Jurkat, Clone E6-1 (cell line): ENCODE results near the gene SNRPN. TPM values are rescaled to one million over a fixed set of nuclear protein-coding genes. Genes with fewer than 3 reads are reported as not detected.
A peak's percentile ranks its signal among the peaks of the same experiment; 100 is the strongest.
"Not testable (repeated sequence)": the region's sequence is repeated elsewhere in the genome, so short reads cannot be mapped to it uniquely, and the experiment has no call there.

Source experiments
- DNase-seq: peaks from one replicate; pipeline ENCODE4 v3.0.0-alpha.2; 2011; ENCODE audit warnings: low read depth, low spot score
- H3K4me3 ChIP-seq: 2 replicates; pipeline ENCODE4 v1.5.1; 2011; ENCODE audit warnings: mild to moderate bottlenecking, low read length, control low read depth, moderate library complexity
- polyA plus RNA-seq: library from polyadenylated mRNA; unstranded; fragments of >200 nt; gene quantifications from one replicate; pipeline ENCODE4 v1.2.1, GENCODE V29; 2012; ENCODE audit warnings: missing spikeins; ENCODE audit not compliant: insufficient read length, insufficient read depth

The SNRPN gene
- 234 TPM for polyA plus RNA-seq

DNA sequence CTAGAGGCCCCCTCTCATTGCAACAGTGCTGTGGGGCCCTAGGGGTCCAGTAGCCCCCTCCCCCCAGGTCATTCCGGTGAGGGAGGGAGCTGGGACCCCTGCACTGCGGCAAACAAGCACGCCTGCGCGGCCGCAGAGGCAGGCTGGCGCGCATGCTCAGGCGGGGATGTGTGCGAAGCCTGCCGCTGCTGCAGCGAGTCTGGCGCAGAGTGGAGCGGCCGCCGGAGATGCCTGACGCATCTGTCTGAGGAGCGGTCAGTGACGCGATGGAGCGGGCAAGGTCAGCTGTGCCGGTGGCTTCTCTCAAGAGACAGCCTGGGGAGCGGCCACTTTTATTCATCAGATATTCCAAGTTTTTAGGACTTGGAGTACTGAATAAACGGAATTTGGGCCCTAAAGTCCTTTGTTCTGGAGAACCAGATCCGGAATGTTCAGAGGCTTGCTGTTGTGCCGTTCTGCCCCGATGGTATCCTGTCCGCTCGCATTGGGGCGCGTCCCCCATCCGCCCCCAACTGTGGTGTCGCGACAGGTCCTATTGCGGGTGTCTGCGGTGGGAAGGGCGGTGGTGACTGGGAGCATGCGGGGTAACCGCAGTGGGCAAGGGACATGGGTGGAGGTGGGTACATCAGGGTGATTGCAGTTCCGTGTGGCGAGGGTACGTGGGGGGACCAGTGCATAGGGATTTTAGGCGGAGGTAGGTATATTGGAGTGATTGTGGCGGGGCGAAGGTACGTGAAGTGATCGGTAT lies at the start of gene SNRPN, which contains the start of gene SNURF:
TSS of gene SNRPN (plus strand) at position 205 of the 748 bp plus-strand sequence. CDS start 19,467 bp downstream, outside the sequence.
TSS of gene SNURF (plus strand) at position 205 of the 748 bp plus-strand sequence. CDS start at position 267, 62 bp downstream.
- peak within 1 kb of the TSS; percentile 86 for H3K4me3 ChIP-seq
- DNase-seq, result peak; percentile 44

DNA sequence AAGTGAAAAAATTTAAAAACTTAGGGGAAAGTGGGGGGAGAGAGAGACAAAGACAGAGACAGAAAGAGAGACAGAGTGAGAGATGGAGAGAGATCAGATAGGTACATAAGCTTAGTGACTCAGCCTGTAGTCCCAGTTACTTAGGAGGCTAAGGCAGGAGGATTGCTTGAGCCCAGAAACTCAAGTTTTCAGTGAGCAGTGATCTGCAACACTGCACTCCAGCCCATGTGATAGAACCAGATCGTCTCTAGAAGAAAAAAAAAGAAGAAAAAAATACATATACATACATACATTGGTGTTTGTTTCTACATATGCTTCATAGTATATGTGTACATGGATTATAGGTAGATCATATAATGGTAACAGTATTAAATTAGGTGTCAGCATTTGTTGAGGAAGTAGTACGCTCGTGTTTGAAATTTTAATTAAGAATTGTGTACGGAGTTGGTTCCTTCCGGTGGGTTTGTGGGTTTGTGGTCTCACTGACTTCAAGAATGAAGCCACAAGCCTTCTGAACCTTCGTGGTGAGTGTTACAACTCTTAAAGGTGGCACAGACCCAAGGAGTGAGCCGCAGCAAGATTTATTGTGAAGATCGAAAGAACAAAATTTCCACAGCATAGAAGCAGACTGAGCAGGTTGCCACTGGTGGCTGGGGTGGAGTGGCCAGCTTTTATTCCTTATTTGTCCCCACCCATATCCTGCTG lies 38.3 kb upstream of the SNRPN start:
- no peak overlapping the region for H3K4me3 ChIP-seq
- DNase-seq, result peak; percentile 98

DNA sequence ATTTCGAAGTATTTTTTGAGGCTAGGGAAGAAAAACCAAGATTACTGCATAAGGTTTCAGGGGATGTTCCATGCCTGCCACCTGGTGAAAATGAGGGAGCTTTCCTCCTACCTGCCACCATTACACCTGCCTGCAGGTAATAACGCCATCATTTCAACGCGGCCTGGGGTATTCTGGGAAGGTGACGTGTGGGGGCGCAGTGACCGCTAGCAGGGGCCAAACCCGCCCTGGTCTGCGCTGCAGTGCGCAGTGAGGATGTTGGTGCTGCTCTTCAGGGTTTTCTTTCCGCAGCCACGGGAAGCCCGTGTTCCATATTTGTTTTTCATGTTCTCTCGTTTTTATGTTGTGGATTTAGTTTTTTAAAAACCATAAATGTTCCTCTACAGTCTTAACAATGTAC lies 37.4 kb upstream of the SNRPN start:
- no peak overlapping the region for H3K4me3 ChIP-seq

DNA sequence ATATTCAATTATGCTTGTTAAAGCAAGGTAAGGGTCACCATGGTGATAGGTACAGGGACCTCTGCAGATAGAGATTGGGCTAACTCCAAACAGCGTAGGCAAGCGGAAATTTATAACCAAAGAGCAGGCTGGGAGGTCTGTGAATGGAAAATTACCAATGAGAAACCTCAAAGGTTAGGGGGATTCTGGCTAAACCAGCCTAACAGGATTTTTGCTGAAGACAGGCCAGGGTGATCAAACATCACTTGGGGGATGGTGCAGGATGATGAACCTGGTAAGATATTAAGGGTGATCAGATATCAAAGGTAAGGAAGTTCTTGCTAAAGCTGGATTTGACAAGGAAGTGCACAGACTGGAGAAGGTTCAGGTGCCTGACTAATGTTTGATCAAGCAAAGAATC lies 35.3 kb upstream of the SNRPN start:
- H3K4me3 ChIP-seq, result no peak overlapping the region
- no peak for DNase-seq

More for the DNA sequence above, 37.4 kb upstream of the SNRPN start:
- no peak for DNase-seq

DNA sequence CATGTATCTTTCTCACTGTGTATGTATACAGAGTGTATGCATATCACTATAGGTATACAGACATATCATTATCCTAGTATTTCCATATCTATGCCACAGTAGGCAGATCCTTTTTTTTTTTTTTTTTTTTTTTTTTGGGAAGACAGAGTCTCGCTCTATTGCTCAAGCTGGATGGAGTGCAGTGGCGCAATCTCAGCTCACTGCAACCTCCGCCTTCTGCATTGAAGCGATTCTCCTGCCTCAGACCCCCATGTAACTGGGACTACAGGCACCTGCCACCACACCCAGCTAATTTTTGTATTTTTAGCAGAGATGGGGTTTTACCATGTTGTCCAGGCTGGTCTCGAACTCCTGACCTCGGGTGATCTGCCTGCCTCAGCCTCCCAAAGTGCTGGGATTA lies 32.0 kb upstream of the SNRPN start:
- not testable (repeated sequence) for H3K4me3 ChIP-seq, DNase-seq

DNA sequence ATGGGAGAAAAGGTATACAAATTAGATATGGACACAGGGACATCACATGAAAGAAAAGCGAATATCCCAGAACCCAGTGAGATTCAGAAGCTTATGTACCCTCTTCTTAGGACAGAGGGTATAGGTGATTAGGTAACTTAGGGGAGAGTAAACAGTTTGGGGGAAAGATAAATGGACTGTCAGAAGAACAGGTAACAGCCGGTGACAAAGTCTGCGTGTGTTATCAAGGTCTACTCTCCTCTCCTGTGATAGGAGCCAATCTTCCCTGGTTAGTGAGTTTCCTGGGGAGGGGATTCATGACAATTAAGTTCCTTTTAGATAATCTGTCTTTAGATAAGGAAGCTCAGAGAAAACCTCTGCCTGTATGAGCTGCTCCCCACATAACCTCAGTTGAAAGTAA lies 30.6 kb upstream of the SNRPN start:
- no peak overlapping the region for H3K4me3 ChIP-seq
- DNase-seq, result no peak

DNA sequence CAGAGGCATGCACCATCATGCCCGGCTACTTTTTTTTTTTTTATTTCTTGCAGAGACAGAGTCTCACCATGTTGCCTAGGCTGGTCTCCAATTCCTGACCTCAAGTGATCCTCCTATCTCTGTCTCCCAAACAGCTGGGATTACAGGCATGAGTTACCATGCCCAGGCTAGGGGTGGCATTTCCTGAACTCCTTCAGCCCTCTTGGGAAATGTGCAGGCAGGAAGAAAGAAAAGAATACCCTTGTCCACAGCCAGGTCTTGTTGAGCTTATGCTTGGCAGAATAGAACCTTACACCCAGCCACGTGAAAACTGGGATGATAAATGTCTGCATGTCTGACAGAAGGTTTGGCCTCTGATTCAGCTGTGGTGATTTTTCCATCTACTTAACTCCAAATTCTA lies 30.2 kb upstream of the SNRPN start:
- no peak for DNase-seq
- no peak overlapping the region for H3K4me3 ChIP-seq

DNA sequence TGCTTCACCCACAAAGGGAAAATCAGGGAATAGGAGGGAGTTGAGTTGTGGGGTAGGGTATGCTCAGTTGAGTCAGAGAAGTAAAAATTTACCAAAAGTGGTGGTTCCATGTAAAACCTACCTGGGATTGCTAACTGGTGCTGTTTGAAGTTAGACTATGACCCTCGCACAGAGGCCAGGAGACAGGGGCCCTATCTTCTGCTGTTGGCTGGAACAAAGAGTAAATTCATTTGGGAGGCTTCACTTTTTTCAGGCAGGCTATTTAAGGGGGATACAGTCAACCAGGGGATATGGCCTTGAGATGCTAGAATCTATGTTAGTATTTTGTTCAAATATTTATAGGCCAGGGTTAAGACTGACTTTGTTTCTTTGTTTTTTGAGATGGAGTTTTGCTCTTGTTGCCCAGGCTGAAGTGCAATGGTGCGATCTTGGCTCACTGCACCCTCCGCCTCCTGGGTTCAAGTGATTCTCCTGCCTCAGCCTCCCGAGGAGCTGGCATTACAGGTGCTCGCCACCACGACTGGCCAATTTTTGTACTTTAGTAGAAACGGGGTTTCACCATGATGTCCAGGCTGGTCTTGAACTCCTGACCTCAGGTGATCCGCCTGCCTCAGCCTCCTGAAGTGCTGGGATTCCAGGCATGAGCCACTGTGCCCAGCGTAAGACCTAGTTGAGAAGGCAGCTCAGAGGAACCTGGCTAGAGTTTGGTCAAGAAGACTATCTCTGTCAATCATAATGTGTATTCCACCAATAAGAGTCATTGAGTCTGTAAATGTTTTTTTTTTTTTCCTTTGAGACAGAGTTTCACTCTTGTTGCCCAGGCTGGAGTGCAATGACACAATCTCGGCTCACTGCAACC lies 22.7 kb upstream of the SNRPN start:
- DNase-seq, H3K4me3 ChIP-seq: not testable (repeated sequence)

DNA sequence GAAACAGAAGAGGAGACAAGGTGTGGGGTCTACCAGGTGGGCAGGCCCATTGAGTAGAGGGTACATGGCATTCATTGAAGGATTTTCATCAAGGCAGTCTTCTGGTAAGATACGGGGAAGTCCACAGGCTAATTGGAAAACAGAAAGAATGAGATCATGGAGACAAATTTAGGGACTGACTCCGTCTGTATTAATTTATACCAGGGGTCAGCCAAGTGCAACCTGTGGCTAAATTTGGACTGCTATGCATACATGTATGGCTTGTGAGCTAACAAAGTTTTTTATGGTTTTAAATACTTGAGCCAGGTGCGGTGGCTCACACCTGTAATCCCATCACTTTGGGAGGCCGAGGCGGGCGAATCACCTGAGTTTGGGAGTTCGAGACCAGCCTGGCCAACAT lies 21.1 kb upstream of the SNRPN start:
- H3K4me3 ChIP-seq, result no peak overlapping the region
- DNase-seq, result no peak

DNA sequence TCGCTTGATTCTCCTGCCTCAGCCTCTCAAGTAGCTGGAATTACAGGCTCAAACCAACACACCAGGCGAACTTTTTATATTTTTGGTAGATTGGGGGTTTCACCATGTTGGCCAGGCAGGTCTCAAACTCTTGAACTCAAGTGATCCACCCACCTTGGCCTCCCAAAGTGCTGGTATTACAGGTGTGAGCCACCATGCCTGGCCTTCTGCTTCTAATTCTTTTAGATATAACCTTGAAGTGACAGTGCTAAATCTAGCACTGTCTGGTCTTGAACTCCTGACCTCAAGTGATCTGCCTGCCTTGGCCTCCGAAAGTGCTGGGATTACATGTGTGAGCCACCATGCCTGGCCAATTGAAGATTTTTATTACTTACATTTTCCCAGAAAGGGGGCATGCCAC lies 16.6 kb upstream of the SNRPN start:
- H3K4me3 ChIP-seq, DNase-seq: not testable (repeated sequence)

DNA sequence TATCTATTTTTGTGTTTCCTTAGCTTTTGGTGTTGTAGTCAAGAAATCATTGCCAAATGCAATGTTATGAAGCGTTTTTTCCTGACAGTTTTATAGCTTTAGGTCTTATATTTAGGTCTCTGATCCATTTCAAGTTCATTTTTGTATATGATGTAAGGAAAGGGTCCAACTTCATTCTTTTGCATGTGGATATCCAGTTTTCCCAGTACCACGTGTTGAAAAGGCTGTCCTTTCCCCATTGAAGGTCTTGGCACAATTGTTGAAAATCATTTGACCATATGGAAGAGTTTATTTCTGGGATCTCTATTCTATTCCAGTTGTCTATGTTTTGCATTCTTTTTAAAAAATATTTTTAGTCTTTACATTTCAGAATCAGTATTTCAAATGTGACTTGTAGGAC lies 14.6 kb upstream of the SNRPN start:
- no peak overlapping the region for H3K4me3 ChIP-seq
- no peak for DNase-seq

DNA sequence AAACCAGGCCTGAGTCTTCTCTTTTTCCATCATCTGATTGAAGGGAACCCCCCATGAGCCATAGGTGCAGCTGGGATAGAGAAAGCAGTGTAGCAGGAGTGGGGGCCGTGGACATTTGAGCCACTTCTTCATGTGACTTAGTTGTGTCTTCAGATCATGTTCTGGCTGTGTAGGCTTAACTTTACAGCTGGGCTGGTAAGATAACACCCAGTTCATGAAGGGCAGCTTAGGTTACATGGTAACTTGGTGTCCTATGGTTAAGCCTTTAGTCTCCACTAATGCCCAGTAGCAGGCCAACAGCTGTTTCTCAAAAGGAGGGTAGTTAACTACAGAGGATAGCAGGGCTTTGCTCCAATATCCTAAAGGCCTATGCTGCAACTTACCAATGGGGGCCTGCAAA lies 11.4 kb upstream of the SNRPN start:
- DNase-seq, result no peak
- no peak overlapping the region for H3K4me3 ChIP-seq

DNA sequence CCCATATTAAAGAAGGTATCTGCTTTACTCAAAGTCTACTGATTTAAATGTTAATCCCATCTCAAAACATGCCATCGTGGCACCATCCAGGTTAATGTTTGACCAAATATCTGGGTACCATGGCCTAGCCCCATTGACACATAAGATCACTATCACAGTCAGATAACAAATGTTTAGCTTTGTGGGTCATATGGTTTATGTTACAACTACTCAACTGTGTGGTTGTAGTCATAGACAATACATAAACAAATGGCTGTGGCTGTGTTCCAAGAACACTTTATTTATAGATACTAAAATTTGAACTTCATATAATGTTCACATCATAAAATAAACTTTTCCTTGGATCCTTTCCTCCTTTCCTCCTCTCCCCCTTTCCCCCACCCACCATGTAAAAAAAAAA lies 9.8 kb upstream of the SNRPN start:
- DNase-seq, result no peak
- no peak overlapping the region for H3K4me3 ChIP-seq

DNA sequence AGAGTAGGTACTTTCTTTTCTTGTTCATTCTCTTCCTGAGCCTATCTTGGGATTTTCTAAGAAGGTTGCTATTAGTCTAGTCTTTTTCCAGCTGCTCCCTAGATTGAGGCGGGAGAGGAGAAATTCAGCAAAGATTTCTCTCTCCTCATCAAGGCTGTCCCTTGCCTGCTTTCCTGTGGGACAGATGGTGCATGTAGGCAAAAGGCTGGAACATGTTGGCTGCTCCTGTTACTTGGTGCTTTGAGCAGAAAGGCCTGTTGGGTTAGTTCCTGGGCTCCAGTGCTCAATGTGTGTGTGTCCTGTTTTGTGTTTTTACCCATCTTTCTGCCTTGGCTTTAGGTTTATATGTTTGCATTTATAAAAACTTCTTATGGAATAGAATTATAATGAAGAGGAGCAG lies 9.1 kb upstream of the SNRPN start:
- DNase-seq, result no peak
- no peak overlapping the region for H3K4me3 ChIP-seq

DNA sequence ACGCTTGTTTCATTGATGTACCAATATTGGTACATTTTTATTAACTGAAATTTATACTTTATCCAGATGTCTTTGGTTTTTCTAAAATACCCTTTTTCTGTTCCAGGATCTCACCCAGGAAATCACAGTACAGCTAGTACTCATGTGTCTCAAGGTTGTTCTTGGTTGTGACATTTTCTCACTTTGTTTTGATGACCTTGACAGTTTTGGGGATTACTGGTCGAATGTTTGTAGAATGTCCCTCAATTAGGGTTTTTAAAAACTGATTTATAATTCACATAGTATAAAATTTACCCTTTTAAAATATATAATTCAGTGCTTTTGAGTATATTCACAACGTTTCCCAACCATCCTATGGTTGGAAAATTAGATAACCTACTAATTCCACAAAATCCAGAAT lies 6.3 kb upstream of the SNRPN start:
- DNase-seq, result no peak
- no peak overlapping the region for H3K4me3 ChIP-seq

DNA sequence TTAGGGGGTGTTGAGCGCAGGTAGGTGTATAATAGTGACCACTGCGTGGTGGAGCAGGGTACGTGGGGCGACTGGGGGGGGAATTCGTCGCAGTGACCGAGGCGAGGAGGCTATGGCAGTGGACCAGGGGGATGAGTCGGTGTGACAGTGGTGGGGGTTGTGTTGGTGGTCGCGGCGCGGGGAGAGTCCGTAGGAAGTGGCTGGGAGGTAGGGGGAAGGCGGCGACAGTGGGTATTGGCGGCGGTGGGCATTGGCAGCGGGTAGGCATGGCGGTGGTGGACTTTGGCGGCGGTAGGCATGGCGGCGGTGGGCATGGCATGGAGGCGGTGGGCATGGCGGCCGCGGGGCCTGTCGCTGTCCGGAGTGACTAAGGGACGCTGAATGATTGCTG lies 739 bp downstream of the SNRPN start:
- H3K4me3 ChIP-seq, result peak overlapping the region; percentile 86
- DNase-seq, result no peak

DNA sequence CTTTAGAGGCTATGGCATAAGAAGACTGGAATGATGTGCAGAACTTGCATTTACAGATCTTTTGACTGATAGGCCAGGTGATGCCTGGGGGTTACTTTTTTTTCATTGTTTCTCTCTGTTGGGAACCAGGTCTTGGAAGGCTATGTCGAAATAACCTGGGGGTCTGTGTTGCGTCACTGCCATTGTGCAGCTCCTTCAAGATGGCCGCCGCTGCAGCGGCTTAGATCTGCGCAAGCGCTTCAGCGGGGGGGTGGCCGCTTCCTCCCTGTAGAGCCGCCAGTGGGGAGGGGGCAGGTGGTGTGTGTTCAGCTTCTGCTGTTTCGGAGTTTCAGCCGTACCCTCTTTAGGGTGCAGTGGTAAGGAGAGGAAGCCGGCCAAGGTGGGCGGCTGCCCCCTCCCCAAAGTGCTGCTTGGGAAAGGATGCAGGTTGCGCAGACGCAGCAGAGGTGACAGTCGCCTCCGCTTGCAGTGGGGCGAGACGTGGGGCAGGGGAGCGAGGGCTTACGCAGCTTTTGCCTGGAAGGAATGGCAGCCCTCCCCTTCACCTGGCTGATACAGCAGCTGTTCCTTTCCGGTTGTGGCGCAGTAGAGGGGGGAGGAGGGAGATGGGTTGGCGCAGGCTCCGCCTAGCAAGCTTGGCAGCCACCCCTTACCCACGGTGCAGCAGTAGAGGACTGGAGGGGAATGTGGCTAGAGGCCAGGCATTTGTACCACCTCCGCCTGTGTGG lies 1.5 kb downstream of the SNRPN start:
- DNase-seq, result peak; percentile 87
- H3K4me3 ChIP-seq, result peak overlapping the region; percentile 86

DNA sequence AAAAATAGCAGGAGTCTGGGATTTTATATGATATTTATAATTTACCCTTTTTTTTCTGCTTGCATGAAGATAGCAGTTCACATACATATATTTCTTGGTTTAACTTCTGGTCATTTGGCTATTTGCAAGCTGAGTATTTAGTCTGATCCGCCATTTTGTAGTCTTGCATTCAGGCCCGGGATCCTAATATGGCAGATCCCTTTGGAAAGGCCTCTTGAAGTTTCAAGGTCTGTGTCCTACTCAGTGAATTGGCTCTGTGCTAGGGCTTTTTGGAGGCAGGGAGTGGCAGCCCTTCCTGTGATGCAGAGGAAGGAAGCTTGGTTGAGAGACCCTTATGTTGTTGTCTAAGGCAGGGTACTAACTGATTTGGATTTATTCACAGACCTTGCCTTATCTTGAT lies 2.9 kb downstream of the SNRPN start:
- DNase-seq, result no peak
- H3K4me3 ChIP-seq, result no peak overlapping the region

DNA sequence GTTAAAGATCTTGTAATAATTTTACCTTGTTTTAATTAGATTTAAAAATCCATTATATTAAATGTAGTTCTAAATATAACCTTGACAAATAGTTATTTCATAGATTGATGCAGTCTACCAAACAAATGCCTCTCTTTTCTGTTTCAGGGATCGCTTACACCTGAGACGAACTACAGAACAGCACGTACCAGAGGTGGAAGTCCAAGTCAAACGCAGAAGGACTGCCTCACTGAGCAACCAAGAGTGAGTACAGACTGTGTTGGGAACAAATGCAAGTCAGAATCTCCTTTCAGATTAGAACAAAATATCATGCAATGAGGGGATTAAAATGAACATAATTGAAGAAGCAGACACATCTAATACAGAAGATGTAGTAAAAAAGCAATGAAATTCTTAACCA lies 7.2 kb downstream of the SNRPN start:
- no peak overlapping the region for H3K4me3 ChIP-seq

More for the DNA sequence above, 7.2 kb downstream of the SNRPN start:
- DNase-seq, result no peak
